SJCRH30 (cell line): ENCODE measurements around the gene MED13L. TPM values are rescaled to one million over a fixed set of nuclear protein-coding genes. Genes with fewer than 3 reads are reported as not detected.

ENCODE experiments used
- DNase-seq, 2 experiments: peaks; one replicate each; pipeline ENCODE4 v3.0.0-alpha.2; 2015 to 2020
- H3K27ac ChIP-seq: fragments of 250-450 bp; sonication (Bioruptor Pico); 2 replicates; pipeline ENCODE4 v1.5.1; 2020; ENCODE audit warnings: mild to moderate bottlenecking, moderate library complexity
- H3K27me3 ChIP-seq: fragments of 250-450 bp; sonication (Bioruptor Pico); 2 replicates; pipeline ENCODE4 v1.5.1; 2020; ENCODE audit warnings: mild to moderate bottlenecking, moderate library complexity
- H3K36me3 ChIP-seq: fragments of 250-450 bp; sonication (Bioruptor Pico); 2 replicates; pipeline ENCODE4 v1.5.1; 2020; ENCODE audit warnings: mild to moderate bottlenecking, moderate library complexity
- H3K4me1 ChIP-seq: fragments of 250-450 bp; sonication (Bioruptor Pico); 2 replicates; pipeline ENCODE4 v1.5.1; 2020; ENCODE audit warnings: mild to moderate bottlenecking, moderate library complexity
- H3K4me3 ChIP-seq: fragments of 250-450 bp; sonication (Bioruptor Pico); 2 replicates; pipeline ENCODE4 v1.5.1; 2020; ENCODE audit warnings: mild to moderate bottlenecking, moderate library complexity
- H3K9me3 ChIP-seq: fragments of 250-450 bp; sonication (Bioruptor Pico); replicated peaks from 2 replicates; pipeline ENCODE4 v1.5.1; 2020; ENCODE audit warnings: mild to moderate bottlenecking, moderate library complexity
- total RNA-seq: library from RNA; depleted of rRNA; stranded (reverse); fragments of >200 nt; shearing (Covaris generic); gene quantifications from 2 replicates; pipeline ENCODE4 v1.2.3, GENCODE V29; 2014

Gene MED13L
- total RNA-seq, 1 experiment from 2014 or later: 62.0 TPM

DNA sequence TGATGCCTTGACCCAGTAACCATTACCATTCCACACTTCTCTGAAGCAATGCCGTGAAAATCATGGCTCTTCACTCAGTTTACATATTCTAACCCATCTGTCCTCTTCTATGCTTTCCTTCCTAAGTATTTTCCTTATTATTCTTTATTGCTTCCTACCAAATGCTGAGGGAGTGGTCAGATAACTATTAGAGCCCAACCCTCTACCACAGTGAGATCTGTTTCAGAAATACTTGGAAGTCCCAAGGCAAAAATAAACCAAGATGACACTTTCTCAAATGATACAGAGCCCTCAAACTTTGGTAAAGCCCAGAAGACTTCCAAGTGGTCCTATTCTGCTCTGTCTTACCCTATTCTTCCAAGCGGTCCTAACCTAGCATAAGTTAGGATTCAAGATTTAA lies 68.0 kb downstream of the MED13L start:
- H3K27ac ChIP-seq: no peak overlapping the region
- H3K4me1 ChIP-seq: no peaks in the 10 kb centered on the region
- DNase-seq: no peak
- no peaks in the 10 kb centered on the region for H3K9me3 ChIP-seq
- H3K4me3 ChIP-seq: no peak overlapping the region
- no peaks in the 10 kb centered on the region for H3K36me3 ChIP-seq
- no peaks in the 10 kb centered on the region for H3K27me3 ChIP-seq

DNA sequence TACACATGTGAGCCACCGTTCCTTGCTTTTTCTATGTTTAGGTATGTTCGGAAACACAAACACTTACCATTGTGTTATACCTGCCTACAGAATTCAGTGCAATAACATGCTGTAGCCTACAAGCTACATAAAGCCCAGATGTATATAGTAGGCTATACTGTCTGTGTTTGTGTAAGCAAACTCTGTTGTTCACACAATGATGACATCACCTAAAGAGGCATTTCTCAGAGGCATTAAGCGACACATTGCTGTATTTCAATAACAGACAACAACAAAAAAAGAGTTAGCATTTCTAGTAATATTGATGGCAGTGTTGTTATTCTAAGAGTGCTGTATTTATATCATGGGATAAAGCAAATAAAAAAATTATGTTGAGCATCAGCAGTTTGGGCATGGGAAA lies 70.2 kb downstream of the MED13L start:
- no peak overlapping the region for H3K27ac ChIP-seq
- no peak for DNase-seq
- H3K4me1 ChIP-seq: peaks cover 8% of the 10 kb centered on the region
- no peaks in the 10 kb centered on the region for H3K36me3 ChIP-seq
- no peak overlapping the region for H3K4me3 ChIP-seq
- no peaks in the 10 kb centered on the region for H3K27me3 ChIP-seq
- no peaks in the 10 kb centered on the region for H3K9me3 ChIP-seq

- DNase-seq: no peak
- Histone ChIP-seq H3K4me3 (no peak overlapping the region), H3K27me3 (no peaks in the 10 kb centered on the region), H3K27ac (no peak overlapping the region), H3K36me3 (no peaks in the 10 kb centered on the region), H3K4me1 (peaks cover 12% of the 10 kb centered on the region), H3K9me3 (no peaks in the 10 kb centered on the region)
These were observed 70.7 kb downstream of the MED13L start for GRCh38 chr12:116206828-116207227.

DNA sequence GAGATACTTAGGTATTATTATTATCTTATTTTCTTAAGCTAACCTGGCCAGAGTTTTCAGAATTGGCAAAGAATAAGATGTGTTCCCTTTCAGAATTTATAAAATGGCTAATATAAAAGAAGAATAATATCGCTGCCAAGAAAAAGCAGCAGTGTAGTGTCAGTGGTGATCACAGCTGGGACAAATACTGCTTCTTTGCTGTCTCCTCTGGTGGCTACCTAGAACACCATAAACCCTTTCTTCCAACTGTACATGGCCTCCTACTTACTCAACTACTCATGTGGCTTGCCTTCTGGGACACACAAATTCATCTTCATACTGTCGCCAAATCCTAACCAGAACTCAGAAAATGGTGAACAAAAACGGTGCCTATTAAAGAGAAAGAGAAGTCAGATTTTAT lies 72.7 kb downstream of the MED13L start:
- Histone ChIP-seq H3K4me1 (peaks cover 27% of the 10 kb centered on the region), H3K27ac (no peak overlapping the region), H3K4me3 (no peak overlapping the region), H3K27me3 (no peaks in the 10 kb centered on the region), H3K9me3 (no peaks in the 10 kb centered on the region), H3K36me3 (no peaks in the 10 kb centered on the region)
- no peak for DNase-seq

DNA sequence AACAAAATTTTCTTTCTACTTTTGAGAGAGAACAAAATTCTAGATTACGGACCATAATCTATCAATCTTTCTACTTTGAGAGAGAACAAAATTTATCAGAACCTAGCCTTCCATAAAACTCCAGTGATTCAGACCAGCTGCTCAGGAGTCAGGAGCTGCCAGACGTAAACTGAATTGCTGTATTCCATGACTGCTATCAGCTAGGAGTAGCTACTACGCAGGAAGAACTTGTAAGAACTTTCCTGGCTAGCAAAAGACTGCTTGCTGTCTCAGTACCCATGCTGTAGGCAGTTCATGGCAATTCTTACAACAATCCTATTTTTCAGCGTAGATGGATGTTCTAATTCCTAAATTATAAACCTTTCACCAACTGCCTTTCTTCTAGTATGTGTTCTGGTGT lies 73.3 kb downstream of the MED13L start:
- Histone ChIP-seq H3K27me3 (no peaks in the 10 kb centered on the region), H3K4me3 (no peak overlapping the region), H3K27ac (no peak overlapping the region), H3K4me1 (peaks cover 27% of the 10 kb centered on the region), H3K9me3 (no peaks in the 10 kb centered on the region), H3K36me3 (no peaks in the 10 kb centered on the region)
- DNase-seq: no peak

DNA sequence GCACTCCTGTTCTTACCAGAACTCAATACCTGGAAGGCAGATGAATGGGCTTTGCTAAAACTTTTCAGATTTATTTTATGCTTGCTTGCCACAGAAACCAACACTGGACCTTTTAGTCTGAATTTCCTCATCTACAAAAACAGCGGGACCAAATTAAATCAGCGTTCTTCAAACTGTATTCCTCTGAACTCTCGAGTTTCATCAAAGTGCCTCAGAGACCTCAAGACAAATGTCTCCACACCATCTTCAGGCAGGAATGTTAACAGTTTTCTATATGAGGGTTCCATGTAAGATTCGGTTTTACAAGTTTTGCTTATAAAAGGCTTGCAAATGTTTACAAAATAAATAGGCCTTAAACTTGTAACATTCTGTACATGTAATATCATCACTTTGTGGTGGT lies 74.6 kb downstream of the MED13L start:
- no peak overlapping the region for H3K4me3 ChIP-seq
- no peak overlapping the region; the same call in 1 of the 2 replicates for H3K27ac ChIP-seq
- no peaks in the 10 kb centered on the region for H3K9me3 ChIP-seq
- H3K27me3 ChIP-seq: no peaks in the 10 kb centered on the region
- DNase-seq: no peak
- H3K4me1 ChIP-seq: peaks cover 27% of the 10 kb centered on the region
- H3K36me3 ChIP-seq: no peaks in the 10 kb centered on the region

DNA sequence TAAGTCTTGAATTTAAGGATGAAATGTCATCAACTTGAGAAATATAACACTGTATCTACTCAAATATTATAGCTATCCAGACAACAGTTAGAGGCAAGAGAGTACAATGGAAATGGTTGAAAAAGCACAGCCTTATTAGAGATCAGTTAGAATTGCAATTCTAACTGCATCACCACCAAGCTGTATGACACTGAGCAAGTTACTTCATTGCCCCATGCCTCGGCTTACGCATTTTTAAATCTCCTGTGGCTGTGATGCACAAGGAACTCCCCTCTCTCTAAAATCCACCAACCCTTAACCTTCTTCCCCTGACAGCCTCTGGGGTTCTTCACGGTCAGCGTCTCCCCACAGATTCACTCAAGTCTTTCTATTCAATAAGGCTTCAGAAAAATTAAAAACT lies 75.1 kb downstream of the MED13L start:
- DNase-seq: peak in 1 of 2 experiments; percentile 9
- Histone ChIP-seq H3K4me1 (peaks cover 27% of the 10 kb centered on the region), H3K9me3 (no peaks in the 10 kb centered on the region), H3K27ac (no peak overlapping the region; the same call in 1 of the 2 replicates), H3K27me3 (no peaks in the 10 kb centered on the region), H3K4me3 (no peak overlapping the region), H3K36me3 (no peaks in the 10 kb centered on the region)

- Histone ChIP-seq H3K27ac (no peak overlapping the region; the same call in 1 of the 2 replicates), H3K27me3 (no peaks in the 10 kb centered on the region), H3K36me3 (no peaks in the 10 kb centered on the region), H3K4me3 (no peak overlapping the region), H3K9me3 (no peaks in the 10 kb centered on the region), H3K4me1 (peaks cover 27% of the 10 kb centered on the region)
- peak in 1 of 2 experiments; percentile 11 for DNase-seq
These were observed 75.6 kb downstream of the MED13L start for GRCh38 chr12:116201908-116202307.

- DNase-seq: no peak
- Histone ChIP-seq H3K9me3 (no peaks in the 10 kb centered on the region), H3K36me3 (no peaks in the 10 kb centered on the region), H3K4me1 (peaks cover 27% of the 10 kb centered on the region), H3K27me3 (no peaks in the 10 kb centered on the region), H3K27ac (no peak overlapping the region), H3K4me3 (no peak overlapping the region)
These were observed 76.1 kb downstream of the MED13L start for GRCh38 chr12:116201359-116201758.

GRCh38 chr12:116200812-116201211 lies 76.7 kb downstream of the MED13L start:
- Histone ChIP-seq H3K27me3 (no peaks in the 10 kb centered on the region), H3K9me3 (no peaks in the 10 kb centered on the region), H3K4me3 (no peak overlapping the region), H3K27ac (no peak overlapping the region), H3K4me1 (peaks cover 27% of the 10 kb centered on the region), H3K36me3 (no peaks in the 10 kb centered on the region)
- DNase-seq: no peak

GRCh38 chr12:116199160-116199706 lies 78.3 kb downstream of the MED13L start:
- no peaks in the 10 kb centered on the region for H3K9me3 ChIP-seq
- H3K36me3 ChIP-seq: no peaks in the 10 kb centered on the region
- H3K4me1 ChIP-seq: peaks cover 27% of the 10 kb centered on the region
- no peak for DNase-seq
- H3K27me3 ChIP-seq: no peaks in the 10 kb centered on the region
- no peak overlapping the region for H3K4me3 ChIP-seq
- no peak overlapping the region for H3K27ac ChIP-seq

GRCh38 chr12:116196752-116197718 lies 80.5 kb downstream of the MED13L start:
- Histone ChIP-seq H3K9me3 (no peaks in the 10 kb centered on the region), H3K4me3 (no peak overlapping the region), H3K36me3 (no peaks in the 10 kb centered on the region), H3K4me1 (peaks cover 17% of the 10 kb centered on the region), H3K27ac (no peak overlapping the region), H3K27me3 (no peaks in the 10 kb centered on the region)
- DNase-seq: no peak

GRCh38 chr12:116196226-116196625 lies 81.3 kb downstream of the MED13L start:
- Histone ChIP-seq H3K4me3 (no peak overlapping the region), H3K9me3 (no peaks in the 10 kb centered on the region), H3K27me3 (no peaks in the 10 kb centered on the region), H3K4me1 (peaks cover 9% of the 10 kb centered on the region), H3K27ac (no peak overlapping the region), H3K36me3 (no peaks in the 10 kb centered on the region)
- no peak for DNase-seq

- H3K4me3 ChIP-seq: no peak overlapping the region
- H3K9me3 ChIP-seq: no peaks in the 10 kb centered on the region
- no peak overlapping the region for H3K27ac ChIP-seq
- no peaks in the 10 kb centered on the region for H3K27me3 ChIP-seq
- no peaks in the 10 kb centered on the region for H3K4me1 ChIP-seq
- H3K36me3 ChIP-seq: no peaks in the 10 kb centered on the region
- DNase-seq: no peak
These were observed 82.5 kb downstream of the MED13L start for GRCh38 chr12:116194935-116195431.

GRCh38 chr12:116189692-116190091 lies 87.8 kb downstream of the MED13L start:
- H3K9me3 ChIP-seq: no peaks in the 10 kb centered on the region
- H3K27me3 ChIP-seq: no peaks in the 10 kb centered on the region
- H3K27ac ChIP-seq: no peak overlapping the region
- H3K4me1 ChIP-seq: peaks cover 13% of the 10 kb centered on the region
- no peak overlapping the region for H3K4me3 ChIP-seq
- H3K36me3 ChIP-seq: peaks cover 2% of the 10 kb centered on the region; the same call in 1 of the 2 replicates
- DNase-seq: no peak
